ENCODE data around the gene ZBP1.

The ZBP1 gene

GRCh38 chr20:57651881-57652605, 31.8 kb upstream of the ZBP1 start:
- H3K27ac ChIP-seq (ENCODE audit: low read depth, low read length) = no peak overlapping the region
- peaks cover 37% of the 10 kb centered on the region for H3K36me3 ChIP-seq (ENCODE audit: control insufficient read depth, insufficient read depth, low read length)
- H3K4me1 ChIP-seq (ENCODE audit: control insufficient read depth, insufficient read depth, low read length) = peaks cover 4% of the 10 kb centered on the region; the same call in 1 of the 2 replicates
- no peak overlapping the region for H3K9ac ChIP-seq (ENCODE audit: low read depth, low read length)
- no peaks in the 10 kb centered on the region for H3K9me3 ChIP-seq (ENCODE audit: control insufficient read depth, insufficient read depth, low read length)
- H3K27me3 ChIP-seq (ENCODE audit: control insufficient read depth, insufficient read depth, low read length) = no peaks in the 10 kb centered on the region
- no peak overlapping the region for H3K4me3 ChIP-seq (ENCODE audit: low read depth, low read length)

- no peak overlapping the region for H3K4me3 ChIP-seq (ENCODE audit: low read depth, low read length)
- H3K27me3 ChIP-seq (ENCODE audit: control insufficient read depth, insufficient read depth, low read length) = no peaks in the 10 kb centered on the region
- peaks cover 4% of the 10 kb centered on the region; the same call in 1 of the 2 replicates for H3K4me1 ChIP-seq (ENCODE audit: control insufficient read depth, insufficient read depth, low read length)
- no peak overlapping the region for H3K9ac ChIP-seq (ENCODE audit: low read depth, low read length)
- no peak overlapping the region for H3K27ac ChIP-seq (ENCODE audit: low read depth, low read length)
- peaks cover 1% of the 10 kb centered on the region; the same call in 1 of the 2 replicates for H3K9me3 ChIP-seq (ENCODE audit: control insufficient read depth, insufficient read depth, low read length)
- peaks cover 32% of the 10 kb centered on the region for H3K36me3 ChIP-seq (ENCODE audit: control insufficient read depth, insufficient read depth, low read length)
These were observed 30.7 kb upstream of the ZBP1 start for GRCh38 chr20:57650756-57651483.

GRCh38 chr20:57650266-57650665, 30.0 kb upstream of the ZBP1 start:
- Histone ChIP-seq H3K36me3 (ENCODE audit: control insufficient read depth, insufficient read depth, low read length) (peaks cover 32% of the 10 kb centered on the region), H3K9ac (ENCODE audit: low read depth, low read length) (no peak overlapping the region), H3K27me3 (ENCODE audit: control insufficient read depth, insufficient read depth, low read length) (no peaks in the 10 kb centered on the region), H3K4me1 (ENCODE audit: control insufficient read depth, insufficient read depth, low read length) (peaks cover 4% of the 10 kb centered on the region; the same call in 1 of the 2 replicates), H3K9me3 (ENCODE audit: control insufficient read depth, insufficient read depth, low read length) (peaks cover 6% of the 10 kb centered on the region; the same call in 1 of the 2 replicates), H3K4me3 (ENCODE audit: low read depth, low read length) (no peak overlapping the region), H3K27ac (ENCODE audit: low read depth, low read length) (no peak overlapping the region)

- Histone ChIP-seq H3K4me3 (ENCODE audit: low read depth, low read length) (no peak overlapping the region), H3K9ac (ENCODE audit: low read depth, low read length) (no peak overlapping the region), H3K9me3 (ENCODE audit: control insufficient read depth, insufficient read depth, low read length) (peaks cover 7% of the 10 kb centered on the region; the same call in 1 of the 2 replicates), H3K27me3 (ENCODE audit: control insufficient read depth, insufficient read depth, low read length) (no peaks in the 10 kb centered on the region), H3K4me1 (ENCODE audit: control insufficient read depth, insufficient read depth, low read length) (peaks cover 3% of the 10 kb centered on the region; the same call in 1 of the 2 replicates), H3K36me3 (ENCODE audit: control insufficient read depth, insufficient read depth, low read length) (peaks cover 32% of the 10 kb centered on the region), H3K27ac (ENCODE audit: low read depth, low read length) (no peak overlapping the region)
These were observed 29.4 kb upstream of the ZBP1 start for GRCh38 chr20:57649617-57650015.

GRCh38 chr20:57648878-57649616, 28.8 kb upstream of the ZBP1 start:
- H3K9ac ChIP-seq (ENCODE audit: low read depth, low read length) = no peak overlapping the region
- no peak overlapping the region for H3K27ac ChIP-seq (ENCODE audit: low read depth, low read length)
- H3K4me1 ChIP-seq (ENCODE audit: control insufficient read depth, insufficient read depth, low read length) = no peaks in the 10 kb centered on the region
- no peak overlapping the region for H3K4me3 ChIP-seq (ENCODE audit: low read depth, low read length)
- no peaks in the 10 kb centered on the region for H3K27me3 ChIP-seq (ENCODE audit: control insufficient read depth, insufficient read depth, low read length)
- H3K9me3 ChIP-seq (ENCODE audit: control insufficient read depth, insufficient read depth, low read length) = peaks cover 7% of the 10 kb centered on the region; the same call in 1 of the 2 replicates
- peaks cover 32% of the 10 kb centered on the region for H3K36me3 ChIP-seq (ENCODE audit: control insufficient read depth, insufficient read depth, low read length)

GRCh38 chr20:57647933-57648785, 27.9 kb upstream of the ZBP1 start:
- Histone ChIP-seq H3K9ac (ENCODE audit: low read depth, low read length) (no peak overlapping the region), H3K27ac (ENCODE audit: low read depth, low read length) (no peak overlapping the region), H3K36me3 (ENCODE audit: control insufficient read depth, insufficient read depth, low read length) (peaks cover 28% of the 10 kb centered on the region)

GRCh38 chr20:57647006-57647932, 27.0 kb upstream of the ZBP1 start:
- Histone ChIP-seq H3K27ac (ENCODE audit: low read depth, low read length) (no peak overlapping the region), H3K9me3 (ENCODE audit: control insufficient read depth, insufficient read depth, low read length) (peaks cover 7% of the 10 kb centered on the region; the same call in 1 of the 2 replicates)

More at GRCh38 chr20:57647933-57648785, 27.9 kb upstream of the ZBP1 start:
- Histone ChIP-seq H3K4me1 (ENCODE audit: control insufficient read depth, insufficient read depth, low read length) (no peaks in the 10 kb centered on the region), H3K9me3 (ENCODE audit: control insufficient read depth, insufficient read depth, low read length) (peaks cover 7% of the 10 kb centered on the region; the same call in 1 of the 2 replicates), H3K27me3 (ENCODE audit: control insufficient read depth, insufficient read depth, low read length) (no peaks in the 10 kb centered on the region), H3K4me3 (ENCODE audit: low read depth, low read length) (no peak overlapping the region)

GRCh38 chr20:57638895-57639236, 18.6 kb upstream of the ZBP1 start:
- no peak overlapping the region for H3K27ac ChIP-seq (ENCODE audit: low read depth, low read length)

More at GRCh38 chr20:57647006-57647932, 27.0 kb upstream of the ZBP1 start:
- Histone ChIP-seq H3K36me3 (ENCODE audit: control insufficient read depth, insufficient read depth, low read length) (peaks cover 20% of the 10 kb centered on the region), H3K27me3 (ENCODE audit: control insufficient read depth, insufficient read depth, low read length) (no peaks in the 10 kb centered on the region), H3K9ac (ENCODE audit: low read depth, low read length) (no peak overlapping the region), H3K4me3 (ENCODE audit: low read depth, low read length) (no peak overlapping the region), H3K4me1 (ENCODE audit: control insufficient read depth, insufficient read depth, low read length) (no peaks in the 10 kb centered on the region)

GRCh38 chr20:57638173-57638894, 18.1 kb upstream of the ZBP1 start:
- Histone ChIP-seq H3K4me1 (ENCODE audit: control insufficient read depth, insufficient read depth, low read length) (no peaks in the 10 kb centered on the region), H3K4me3 (ENCODE audit: low read depth, low read length) (no peak overlapping the region), H3K36me3 (ENCODE audit: control insufficient read depth, insufficient read depth, low read length) (no peaks in the 10 kb centered on the region), H3K9ac (ENCODE audit: low read depth, low read length) (no peak overlapping the region), H3K27ac (ENCODE audit: low read depth, low read length) (no peak overlapping the region), H3K9me3 (ENCODE audit: control insufficient read depth, insufficient read depth, low read length) (no peaks in the 10 kb centered on the region), H3K27me3 (ENCODE audit: control insufficient read depth, insufficient read depth, low read length) (no peaks in the 10 kb centered on the region)

More at GRCh38 chr20:57638895-57639236, 18.6 kb upstream of the ZBP1 start:
- Histone ChIP-seq H3K36me3 (ENCODE audit: control insufficient read depth, insufficient read depth, low read length) (no peaks in the 10 kb centered on the region), H3K9ac (ENCODE audit: low read depth, low read length) (no peak overlapping the region), H3K4me3 (ENCODE audit: low read depth, low read length) (no peak overlapping the region), H3K27me3 (ENCODE audit: control insufficient read depth, insufficient read depth, low read length) (no peaks in the 10 kb centered on the region), H3K9me3 (ENCODE audit: control insufficient read depth, insufficient read depth, low read length) (no peaks in the 10 kb centered on the region), H3K4me1 (ENCODE audit: control insufficient read depth, insufficient read depth, low read length) (no peaks in the 10 kb centered on the region)

Data from HUES48 (cell line).